Lung (tissue), 12 donors: ENCODE measurements around the gene ASCC3. TPM values are rescaled to one million over a fixed set of nuclear protein-coding genes. Genes with fewer than 3 reads are reported as not detected.

Source experiments
- ATAC-seq: fragments of 200-7000 bp; cut with Tn5 transposase; one replicate; pipeline ENCODE4 v1.9.1; 2020; ENCODE audit warnings: moderate number of reproducible peaks; ENCODE audit not compliant: insufficient read depth, low FRiP score
- DNase-seq, 3 donors: peaks; one replicate each; pipeline ENCODE4 v3.0.0-alpha.2; 2013 to 2017
- H3K27ac ChIP-seq, 2 donors: one replicate each; pipeline ENCODE4 v1.5.1; 2013; ENCODE audit warnings: mild to moderate bottlenecking in 2 of 2, moderate library complexity in 2 of 2, control low read depth in 1 of 2, inconsistent platforms in 1 of 2, low read depth in 1 of 2, low read length in 1 of 2
- H3K27me3 ChIP-seq, 3 donors: one replicate each; pipeline ENCODE4 v1.5.1; 2013; ENCODE audit warnings: low read length in 2 of 3; ENCODE audit not compliant: control insufficient read depth in 3 of 3, insufficient read depth in 3 of 3
- H3K36me3 ChIP-seq, 4 donors: one replicate each; pipeline ENCODE4 v1.5.1; 2013; ENCODE audit warnings: low read length in 4 of 4, mild to moderate bottlenecking in 1 of 4, moderate library complexity in 1 of 4; ENCODE audit not compliant: control insufficient read depth in 4 of 4, insufficient read depth in 4 of 4
- H3K4me1 ChIP-seq, 5 donors: one replicate each; pipeline ENCODE4 v1.5.1; 2013; ENCODE audit warnings: low read length in 5 of 5, mild to moderate bottlenecking in 2 of 5, moderate library complexity in 1 of 5; ENCODE audit not compliant: control insufficient read depth in 5 of 5, insufficient read depth in 5 of 5
- H3K4me3 ChIP-seq: one replicate; pipeline ENCODE4 v1.5.1; 2013; ENCODE audit warnings: mild to moderate bottlenecking, control low read depth, moderate library complexity
- H3K9ac ChIP-seq, 2 donors: one replicate each; pipeline ENCODE4 v1.5.1; 2013; ENCODE audit warnings: low read length in 2 of 2, control low read depth in 1 of 2; ENCODE audit not compliant: insufficient read depth in 1 of 2
- H3K9me3 ChIP-seq, 4 donors: one replicate each; pipeline ENCODE4 v1.5.1; 2013; ENCODE audit warnings: low read length in 3 of 4, mild to moderate bottlenecking in 1 of 4, moderate library complexity in 1 of 4; ENCODE audit not compliant: control insufficient read depth in 4 of 4, insufficient read depth in 3 of 4
- WGBS, 2 donors: extraction: QIAGEN DNeasy Blood & Tissue Kit; methylation state at CpG; one replicate each; pipeline ENCODE4 v1.1.7; 2013; 5-methylcytosine and 5-hydroxymethylcytosine counted together
- polyA plus RNA-seq, 2 donors: library from polyadenylated mRNA; stranded (reverse); fragments of 200-250 nt; gene quantifications; one replicate each; pipeline ENCODE4 v1.2.1, GENCODE V29; 2013
- total RNA-seq, 2 donors: library from RNA; depleted of rRNA in 1 of 2; stranded (reverse); fragments of >200 nt in 1 of 2; gene quantifications; one replicate each; pipeline ENCODE4 v1.2.1, GENCODE V29; 2014 to 2021
- TF ChIP-seq, protein P1 (sequence below): IDR thresholded peaks from 2 replicates; pipeline ENCODE4 v1.5.1; 2012; ENCODE audit warnings: mild to moderate bottlenecking; ENCODE audit errors: control extremely low read depth, extremely low read depth
- donor health status: control.
- donor health status: control.
- donor health status: Bipolar disorder and iron deficiency.
- donor health status: healthy.
- donor health status: DM: yes; HTN: yes; CAD: no.

Gene ASCC3
- total and polyA plus RNA-seq, 4 donors: 5.3 to 49.2 (median 22.0) TPM

DNA sequence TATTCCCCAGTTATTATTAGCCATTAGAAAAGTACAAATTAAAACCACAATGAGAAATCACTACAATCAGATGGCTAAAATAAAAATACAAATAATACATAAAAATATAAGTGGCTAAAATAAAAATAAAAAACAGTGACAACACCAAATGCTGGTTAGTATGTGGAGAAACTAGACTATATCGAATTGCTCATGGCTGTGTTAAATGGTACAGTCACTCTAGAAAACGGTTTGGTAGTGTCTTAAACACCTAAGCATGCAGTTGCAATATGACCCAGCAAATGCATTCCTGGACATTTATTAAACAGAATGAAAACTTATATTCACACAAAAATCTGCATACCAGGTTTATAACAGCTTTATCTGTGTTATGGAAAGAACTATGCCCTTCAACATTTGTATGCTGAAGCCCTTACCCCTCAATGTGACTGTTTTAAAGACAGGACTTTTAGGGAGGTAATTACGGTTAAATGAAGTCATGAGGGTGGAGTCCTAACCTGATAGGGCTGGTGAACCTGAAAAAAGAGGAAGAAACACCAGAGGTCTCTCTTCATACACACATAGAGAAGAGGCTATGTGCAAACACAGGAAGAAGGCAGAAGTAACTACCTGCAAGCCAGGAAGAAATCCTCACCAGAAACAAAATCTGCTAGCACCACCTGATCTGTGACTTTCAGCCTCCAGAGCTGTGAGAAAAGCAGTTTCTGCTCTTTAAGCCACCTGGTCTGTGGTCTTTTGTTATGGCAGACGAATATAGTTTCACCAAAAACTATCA lies 84.9 kb downstream of the ASCC3 start:
- TF ChIP-seq, protein P1, sequence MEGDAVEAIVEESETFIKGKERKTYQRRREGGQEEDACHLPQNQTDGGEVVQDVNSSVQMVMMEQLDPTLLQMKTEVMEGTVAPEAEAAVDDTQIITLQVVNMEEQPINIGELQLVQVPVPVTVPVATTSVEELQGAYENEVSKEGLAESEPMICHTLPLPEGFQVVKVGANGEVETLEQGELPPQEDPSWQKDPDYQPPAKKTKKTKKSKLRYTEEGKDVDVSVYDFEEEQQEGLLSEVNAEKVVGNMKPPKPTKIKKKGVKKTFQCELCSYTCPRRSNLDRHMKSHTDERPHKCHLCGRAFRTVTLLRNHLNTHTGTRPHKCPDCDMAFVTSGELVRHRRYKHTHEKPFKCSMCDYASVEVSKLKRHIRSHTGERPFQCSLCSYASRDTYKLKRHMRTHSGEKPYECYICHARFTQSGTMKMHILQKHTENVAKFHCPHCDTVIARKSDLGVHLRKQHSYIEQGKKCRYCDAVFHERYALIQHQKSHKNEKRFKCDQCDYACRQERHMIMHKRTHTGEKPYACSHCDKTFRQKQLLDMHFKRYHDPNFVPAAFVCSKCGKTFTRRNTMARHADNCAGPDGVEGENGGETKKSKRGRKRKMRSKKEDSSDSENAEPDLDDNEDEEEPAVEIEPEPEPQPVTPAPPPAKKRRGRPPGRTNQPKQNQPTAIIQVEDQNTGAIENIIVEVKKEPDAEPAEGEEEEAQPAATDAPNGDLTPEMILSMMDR: no peak
- H3K36me3 ChIP-seq: peaks cover 0 to 6% (median 2%) of the 10 kb centered on the region in 4 donors
- no peak overlapping the region for H3K4me3 ChIP-seq
- H3K4me1 ChIP-seq: peaks cover 0 to 2% (median 0%) of the 10 kb centered on the region in 5 donors
- H3K9me3 ChIP-seq: no peaks in the 10 kb centered on the region
- 94 to 95% methylated on average over 4 of the region's 4 CpGs for WGBS, 2 donors
- no peak overlapping the region for H3K27ac ChIP-seq
- H3K27me3 ChIP-seq: no peaks in the 10 kb centered on the region
- DNase-seq (no peak), ATAC-seq (no peak)
- H3K9ac ChIP-seq: no peak overlapping the region

- Histone ChIP-seq H3K9ac (no peak overlapping the region), H3K4me1 (no peaks in the 10 kb centered on the region), H3K27ac (no peak overlapping the region), H3K36me3 (no peaks in the 10 kb centered on the region), H3K27me3 (no peaks in the 10 kb centered on the region), H3K4me3 (no peak overlapping the region), H3K9me3 (no peaks in the 10 kb centered on the region)
- 79 to 85% methylated on average over 2 of the region's 2 CpGs for WGBS, 2 donors
- TF ChIP-seq, protein P1: no peak
- DNase-seq (no peak), ATAC-seq (no peak)
Measured at GRCh38 chr6:100790084-100790483, 91.0 kb downstream of the ASCC3 start.

- Histone ChIP-seq H3K27ac (no peak overlapping the region), H3K9me3 (no peaks in the 10 kb centered on the region), H3K4me1 (no peaks in the 10 kb centered on the region), H3K4me3 (no peak overlapping the region), H3K36me3 (no peaks in the 10 kb centered on the region), H3K9ac (no peak overlapping the region), H3K27me3 (no peaks in the 10 kb centered on the region)
- TF ChIP-seq, protein P1: no peak
- DNase-seq (no peak), ATAC-seq (no peak)
- WGBS, 2 donors: 98 to 100% methylated on average over 1 of the region's 1 CpG
Measured at GRCh38 chr6:100785982-100786381, 95.1 kb downstream of the ASCC3 start.

- Histone ChIP-seq H3K9me3 (no peaks in the 10 kb centered on the region), H3K4me1 (no peaks in the 10 kb centered on the region), H3K27ac (no peak overlapping the region), H3K36me3 (no peaks in the 10 kb centered on the region), H3K4me3 (no peak overlapping the region), H3K27me3 (no peaks in the 10 kb centered on the region), H3K9ac (no peak overlapping the region)
- TF ChIP-seq, protein P1: no peak
- ATAC-seq (no peak), DNase-seq (no peak)
Measured at GRCh38 chr6:100780648-100781047, 100.5 kb downstream of the ASCC3 start.
